Spinal cord (tissue), 10 donors: ENCODE data around the gene PKD1L1. TPM values are rescaled to one million over a fixed set of nuclear protein-coding genes. Genes with fewer than 3 reads are reported as not detected.

Source experiments
- DNase-seq, 6 donors: peaks; one replicate each; pipeline versions ENCODE4 v3.0.0 to v3.0.0-alpha.2; 2013 to 2015; ENCODE audit warnings: low spot score in 6 of 6, low read depth in 4 of 6
- H3K27ac ChIP-seq: one replicate; pipeline ENCODE4 v1.5.1; 2013; ENCODE audit warnings: low read depth, low read length, control low read depth
- H3K27me3 ChIP-seq: one replicate; pipeline ENCODE4 v1.6.1; 2013; ENCODE audit warnings: low read length; ENCODE audit not compliant: control insufficient read depth, insufficient read depth
- H3K36me3 ChIP-seq: one replicate; pipeline ENCODE4 v1.6.1; 2013; ENCODE audit warnings: low read length; ENCODE audit not compliant: control insufficient read depth, insufficient read depth
- H3K4me1 ChIP-seq: one replicate; pipeline ENCODE4 v1.6.1; 2013; ENCODE audit warnings: low read length; ENCODE audit not compliant: control insufficient read depth, insufficient read depth
- H3K4me3 ChIP-seq: one replicate; pipeline ENCODE4 v1.5.1; 2013; ENCODE audit warnings: low read depth, low read length, control low read depth
- H3K9me3 ChIP-seq: one replicate; pipeline ENCODE4 v1.6.1; 2013; ENCODE audit warnings: low read length; ENCODE audit not compliant: control insufficient read depth, insufficient read depth
- WGBS: methylation state at CpG from one replicate; pipeline ENCODE4 v1.1.5; 2013; ENCODE audit warnings: missing lambda C conversion rate; ENCODE audit not compliant: insufficient coverage; 5-methylcytosine and 5-hydroxymethylcytosine counted together
- polyA plus RNA-seq, 2 donors: library from polyadenylated mRNA; unstranded; fragments of 120-200 nt; gene quantifications; one replicate each; pipeline ENCODE4 v1.2.1, GENCODE V29; 2013; ENCODE audit not compliant: insufficient read length in 2 of 2
- total RNA-seq, 2 donors: library from RNA; depleted of rRNA in 1 of 2; stranded (reverse); fragments of 120-200 nt in 1 of 2; fragments of >200 nt in 1 of 2; gene quantifications; one replicate each; pipeline versions ENCODE4 v1.2.3 to v1.2.4, GENCODE V29; 2013 to 2014
- donor health status: healthy.

The PKD1L1 gene
- total and polyA plus RNA-seq, 4 donors: 0.44 to 1.4 (median 1.1) TPM

DNA sequence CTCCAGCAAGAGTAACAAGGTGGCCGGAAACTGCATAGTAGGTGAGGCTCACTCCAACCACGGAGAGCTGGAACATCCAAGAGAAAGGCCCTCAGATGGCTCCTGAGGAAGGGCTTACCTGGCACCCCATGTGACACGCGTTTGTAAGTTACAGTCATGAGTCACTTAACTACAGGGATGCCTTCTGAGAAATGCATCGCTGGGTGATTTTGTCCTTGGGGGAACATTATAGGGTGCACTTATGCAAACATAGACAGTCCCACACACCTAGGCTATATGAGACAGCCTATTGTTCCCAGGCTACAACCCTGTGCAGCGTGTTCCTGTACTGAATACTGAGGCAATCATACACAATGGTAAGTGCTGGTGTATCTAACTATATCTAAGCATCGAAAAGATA is 139.9 kb downstream of the PKD1L1 start:
- WGBS: 98% methylated on average over 4 of the region's 7 CpGs
- H3K36me3 ChIP-seq: no peaks in the 10 kb centered on the region

DNA sequence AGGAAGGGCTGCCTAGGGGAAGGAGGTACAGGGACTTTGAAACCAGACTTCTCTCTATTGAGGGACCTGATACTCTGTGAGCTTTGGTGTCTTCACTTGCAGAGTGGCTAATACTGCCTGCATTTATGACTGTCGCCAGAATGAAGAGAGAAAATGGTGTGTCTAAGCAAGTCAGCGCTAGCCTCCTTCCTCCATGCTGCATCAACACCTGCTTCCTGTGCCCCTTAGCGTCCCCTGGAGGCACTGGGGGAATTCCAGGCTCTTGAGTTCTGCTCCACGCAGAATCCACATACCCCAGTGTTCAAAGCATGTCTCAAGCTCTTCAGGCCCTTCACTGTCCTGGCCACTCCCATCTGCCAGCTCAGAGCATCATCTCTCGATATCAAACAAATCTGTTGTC is 140.5 kb downstream of the PKD1L1 start:
- Histone ChIP-seq H3K4me1 (peaks cover 29% of the 10 kb centered on the region), H3K36me3 (no peaks in the 10 kb centered on the region), H3K27ac (no peak overlapping the region), H3K4me3 (no peak overlapping the region), H3K9me3 (no peaks in the 10 kb centered on the region), H3K27me3 (no peaks in the 10 kb centered on the region)
- WGBS: 80% methylated on average over 5 of the region's 5 CpGs
- no peak for DNase-seq

More for the DNA sequence above, 139.9 kb downstream of the PKD1L1 start:
- Histone ChIP-seq H3K9me3 (no peaks in the 10 kb centered on the region), H3K4me3 (no peak overlapping the region), H3K4me1 (peaks cover 32% of the 10 kb centered on the region), H3K27me3 (no peaks in the 10 kb centered on the region), H3K27ac (no peak overlapping the region)
- DNase-seq: no peak

DNA sequence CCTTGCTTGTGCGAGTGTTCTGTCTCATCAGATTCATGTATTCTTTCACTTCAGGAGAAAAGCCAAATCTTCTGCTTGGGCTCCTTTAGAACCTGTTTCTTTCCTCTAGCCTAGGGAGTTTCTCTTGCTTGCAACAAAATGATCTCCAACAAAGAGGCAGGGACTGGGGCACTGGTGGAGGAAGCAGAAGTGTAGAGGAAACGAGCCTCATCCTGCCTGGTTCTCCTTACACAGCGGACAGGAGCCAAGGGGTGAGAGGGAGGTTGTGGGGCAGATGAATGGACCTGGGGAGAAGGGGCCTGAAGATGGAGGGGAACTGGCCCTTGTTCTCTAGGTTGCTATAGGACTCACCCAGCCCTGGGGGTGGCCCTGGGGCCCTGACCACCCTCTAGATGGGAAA is 141.1 kb downstream of the PKD1L1 start:
- WGBS: 49% methylated on average over 3 of the region's 3 CpGs
- Histone ChIP-seq H3K4me3 (no peak overlapping the region), H3K27ac (no peak overlapping the region), H3K4me1 (peaks cover 23% of the 10 kb centered on the region), H3K27me3 (no peaks in the 10 kb centered on the region), H3K36me3 (no peaks in the 10 kb centered on the region), H3K9me3 (no peaks in the 10 kb centered on the region)
- no peak for DNase-seq

DNA sequence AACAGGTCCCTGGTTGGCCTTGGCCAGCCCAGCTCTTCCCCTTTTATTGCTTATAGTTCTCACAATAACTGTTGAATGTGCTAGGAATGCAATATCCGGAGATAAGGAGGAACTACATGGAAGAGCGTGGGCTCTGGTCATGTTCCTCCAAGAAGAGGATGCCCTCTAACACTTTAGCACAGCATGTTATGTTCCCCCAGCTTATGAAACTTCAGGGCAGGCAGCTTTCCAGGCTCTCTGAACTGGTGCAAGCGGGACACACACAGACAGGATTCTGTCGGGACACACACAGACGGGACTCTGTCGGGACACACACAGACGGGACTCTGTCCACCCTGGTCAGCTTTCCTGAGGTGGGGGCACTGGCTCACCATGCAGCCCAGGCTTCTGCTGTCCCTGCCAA is 141.6 kb downstream of the PKD1L1 start:
- Histone ChIP-seq H3K36me3 (no peaks in the 10 kb centered on the region), H3K9me3 (no peaks in the 10 kb centered on the region), H3K4me3 (no peak overlapping the region), H3K4me1 (peaks cover 19% of the 10 kb centered on the region), H3K27ac (no peak overlapping the region), H3K27me3 (no peaks in the 10 kb centered on the region)
- no peak for DNase-seq
- 56% methylated on average over 6 of the region's 7 CpGs for WGBS

DNA sequence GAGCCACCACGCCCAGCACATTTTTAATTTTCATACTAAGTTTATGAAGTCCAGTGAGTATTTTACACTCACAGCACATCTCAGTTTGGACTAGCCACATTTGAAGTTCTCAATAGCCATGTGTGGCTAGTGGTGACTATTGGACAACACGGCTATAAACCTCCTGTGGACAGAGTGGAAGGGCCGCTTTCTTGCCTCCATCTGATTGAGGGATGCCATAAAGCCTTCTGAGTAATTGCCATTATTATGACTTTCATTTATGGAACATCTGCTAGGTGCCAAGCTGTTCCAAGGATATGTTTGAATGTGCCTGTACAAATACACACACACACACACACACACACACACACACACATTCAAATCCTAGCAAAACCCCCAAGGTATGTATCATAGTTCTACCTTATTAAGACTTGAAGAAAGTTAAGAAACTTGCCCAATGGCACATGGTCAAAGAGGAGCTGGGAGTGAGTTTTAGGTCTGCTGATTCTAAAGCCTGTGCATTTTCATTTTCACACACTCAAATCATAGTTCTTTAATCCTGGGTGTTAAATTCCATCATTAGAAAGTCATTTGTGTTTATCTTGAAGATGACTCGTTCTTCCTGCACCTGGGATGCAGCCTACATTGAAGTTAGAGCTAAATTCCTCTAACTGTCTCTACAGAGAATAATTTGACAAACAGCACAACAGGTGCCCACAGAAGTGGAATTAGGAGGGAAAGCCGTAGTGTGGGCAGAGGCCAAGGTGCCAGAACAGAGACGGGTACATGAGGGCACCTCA is 143.3 kb downstream of the PKD1L1 start:
- no peaks in the 10 kb centered on the region for H3K27me3 ChIP-seq
- peaks cover 16% of the 10 kb centered on the region for H3K4me1 ChIP-seq
- 50% methylated on average over 1 of the region's 6 CpGs for WGBS
- no peaks in the 10 kb centered on the region for H3K36me3 ChIP-seq
- no peak overlapping the region for H3K27ac ChIP-seq
- DNase-seq: no peak
- no peaks in the 10 kb centered on the region for H3K9me3 ChIP-seq
- no peak overlapping the region for H3K4me3 ChIP-seq

DNA sequence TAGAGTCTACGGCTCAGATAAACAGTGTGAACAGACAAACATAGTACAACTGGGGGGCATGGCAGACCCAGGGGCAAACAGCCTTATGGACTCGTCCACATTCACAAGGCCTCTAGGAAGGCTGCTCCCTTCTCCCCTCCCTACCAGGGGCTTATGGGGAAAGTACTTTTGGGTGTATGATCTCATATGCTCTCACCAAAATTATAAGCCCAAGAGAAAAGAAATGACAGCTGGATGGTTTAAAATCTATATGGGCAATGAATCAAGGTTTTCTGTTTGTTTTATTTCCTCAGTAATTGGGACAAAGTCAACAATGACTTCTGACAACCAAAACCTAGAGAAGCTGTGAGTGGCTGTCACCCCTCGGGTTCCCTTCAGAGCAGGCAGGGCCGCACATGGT is 144.4 kb downstream of the PKD1L1 start:
- Histone ChIP-seq H3K27me3 (no peaks in the 10 kb centered on the region), H3K27ac (no peak overlapping the region), H3K36me3 (no peaks in the 10 kb centered on the region), H3K4me1 (peaks cover 16% of the 10 kb centered on the region), H3K9me3 (no peaks in the 10 kb centered on the region), H3K4me3 (no peak overlapping the region)
- DNase-seq: no peak
- no CpG with 5 or more reads among the region's 4 CpGs for WGBS

DNA sequence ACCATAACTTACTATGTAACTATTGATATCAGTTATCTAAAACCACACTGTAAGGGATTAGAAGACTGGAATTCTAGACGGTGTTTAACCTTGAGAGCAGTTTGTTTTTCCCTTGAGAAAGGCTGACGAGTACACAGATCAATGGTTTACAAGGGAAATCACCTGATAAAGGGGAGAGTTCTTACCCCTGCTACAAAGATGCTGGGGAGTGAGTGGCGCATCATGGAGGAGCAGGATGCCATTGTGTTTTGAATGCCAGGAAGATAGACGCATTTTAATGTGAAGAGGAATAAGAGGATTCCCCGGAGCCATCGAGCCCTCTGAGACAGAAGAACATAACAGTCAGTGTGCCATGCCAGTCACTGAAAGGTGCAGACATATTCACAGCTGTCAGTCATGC is 145.2 kb downstream of the PKD1L1 start:
- Histone ChIP-seq H3K4me1 (peaks cover 16% of the 10 kb centered on the region), H3K36me3 (no peaks in the 10 kb centered on the region), H3K27me3 (no peaks in the 10 kb centered on the region), H3K27ac (no peak overlapping the region), H3K9me3 (no peaks in the 10 kb centered on the region), H3K4me3 (no peak overlapping the region)
- no peak for DNase-seq
- WGBS: 67% methylated on average over 6 of the region's 6 CpGs

DNA sequence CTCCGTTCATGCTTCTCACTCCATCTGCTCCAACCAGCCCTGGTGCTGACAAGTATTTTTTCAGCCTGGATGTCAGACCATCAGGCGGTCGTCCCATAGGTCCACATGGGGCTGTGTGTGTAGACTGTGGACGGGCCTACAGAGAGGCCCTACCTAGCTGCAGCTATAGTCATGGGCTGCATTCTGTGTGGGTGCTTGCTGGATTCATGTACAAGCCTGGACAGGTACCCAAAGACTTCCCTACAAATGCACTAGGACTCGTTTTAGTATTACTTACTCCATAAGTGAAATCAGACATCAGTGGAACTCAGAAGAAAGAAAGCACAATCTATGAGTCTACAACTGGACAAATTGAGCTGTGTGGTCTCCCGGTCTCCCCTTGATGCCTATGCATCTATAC is 146.8 kb downstream of the PKD1L1 start:
- no peaks in the 10 kb centered on the region for H3K9me3 ChIP-seq
- H3K27ac ChIP-seq: no peak overlapping the region
- H3K27me3 ChIP-seq: no peaks in the 10 kb centered on the region
- peaks cover under 1% of the 10 kb centered on the region for H3K4me1 ChIP-seq
- H3K4me3 ChIP-seq: no peak overlapping the region
- DNase-seq: no peak
- 89% methylated on average over 4 of the region's 6 CpGs for WGBS
- no peaks in the 10 kb centered on the region for H3K36me3 ChIP-seq

DNA sequence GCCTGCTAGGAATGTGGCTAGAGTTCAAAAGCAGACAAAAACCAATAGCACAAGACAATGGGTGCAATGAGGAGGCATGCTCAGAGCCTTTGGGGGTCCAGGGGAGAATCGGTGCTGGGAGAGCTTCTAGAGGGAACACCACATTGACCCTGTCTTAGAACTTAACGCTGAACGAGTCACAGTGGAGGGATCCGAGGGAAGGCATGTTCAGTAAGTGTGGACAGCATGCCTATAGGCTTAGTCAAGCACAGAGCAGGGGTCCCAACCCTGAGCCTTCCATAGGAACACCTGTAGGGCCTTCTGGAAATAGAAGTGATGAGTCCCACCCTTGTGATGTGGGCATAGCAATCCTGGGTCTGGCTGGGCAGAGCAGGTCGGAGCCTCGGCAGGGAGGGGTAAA is 148.7 kb downstream of the PKD1L1 start:
- Histone ChIP-seq H3K4me1 (no peaks in the 10 kb centered on the region), H3K4me3 (no peak overlapping the region), H3K27me3 (no peaks in the 10 kb centered on the region), H3K9me3 (no peaks in the 10 kb centered on the region), H3K36me3 (no peaks in the 10 kb centered on the region), H3K27ac (no peak overlapping the region)
- DNase-seq: no peak
- WGBS: 90% methylated on average over 4 of the region's 6 CpGs

DNA sequence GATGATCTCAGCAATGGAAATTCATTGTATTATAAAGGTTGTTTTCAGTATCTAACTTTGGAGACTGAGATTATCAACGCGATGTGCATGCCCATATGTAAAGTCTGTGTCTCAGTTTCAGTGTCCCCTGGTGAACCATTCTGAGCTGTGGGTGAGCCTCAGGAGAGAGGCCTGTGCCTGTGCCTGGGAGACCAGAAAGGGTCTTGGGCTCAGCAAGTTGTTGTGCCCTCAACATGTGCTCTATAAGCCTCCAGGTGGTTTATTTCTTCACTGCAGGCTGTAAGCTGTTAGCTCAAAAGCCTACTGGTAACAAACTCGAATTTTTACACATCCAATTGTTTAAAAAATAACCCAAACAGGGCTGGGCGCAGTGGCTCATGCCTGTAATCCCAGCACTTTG is 151.9 kb downstream of the PKD1L1 start:
- Histone ChIP-seq H3K9me3 (no peaks in the 10 kb centered on the region), H3K4me1 (no peaks in the 10 kb centered on the region)
- DNase-seq: no peak

More for the DNA sequence above, 151.9 kb downstream of the PKD1L1 start:
- Histone ChIP-seq H3K27me3 (no peaks in the 10 kb centered on the region), H3K36me3 (no peaks in the 10 kb centered on the region), H3K27ac (no peak overlapping the region), H3K4me3 (no peak overlapping the region)
- 83% methylated on average over 4 of the region's 4 CpGs for WGBS
